Liver (tissue), 9 donors: Measurements from ENCODE around the gene TBC1D21. TPM values are rescaled to one million over a fixed set of nuclear protein-coding genes. Genes with fewer than 3 reads are reported as not detected.

Experiments
- DNase-seq: peaks from one replicate; pipeline ENCODE4 v3.0.0-alpha.2; 2017; ENCODE audit warnings: low spot score
- H3K27ac ChIP-seq, 2 donors: one replicate each; pipeline ENCODE4 v1.7.0; 2013; ENCODE audit warnings: inconsistent platforms in 2 of 2, low read length in 2 of 2, control low read depth in 1 of 2, low read depth in 1 of 2, mild to moderate bottlenecking in 1 of 2
- H3K27me3 ChIP-seq, 4 donors: one replicate each; pipeline versions ENCODE4 v1.6.1 to v1.7.0; 2013; ENCODE audit warnings: low read length in 3 of 4, inconsistent platforms in 1 of 4, mild to moderate bottlenecking in 1 of 4, moderate library complexity in 1 of 4; ENCODE audit not compliant: control insufficient read depth in 4 of 4, insufficient read depth in 4 of 4
- H3K36me3 ChIP-seq, 4 donors: one replicate each; pipeline versions ENCODE4 v1.6.1 to v1.7.0; 2013; ENCODE audit warnings: low read length in 3 of 4, mild to moderate bottlenecking in 3 of 4, low read depth in 1 of 4, moderate library complexity in 1 of 4; ENCODE audit not compliant: control insufficient read depth in 4 of 4, insufficient read depth in 3 of 4
- H3K4me1 ChIP-seq, 4 donors: one replicate each; pipeline versions ENCODE4 v1.6.1 to v1.7.0; 2013; ENCODE audit warnings: low read length in 3 of 4, mild to moderate bottlenecking in 3 of 4, moderate library complexity in 1 of 4; ENCODE audit not compliant: control insufficient read depth in 4 of 4, insufficient read depth in 4 of 4
- H3K4me3 ChIP-seq, 3 donors: one replicate each; pipeline versions ENCODE4 v1.6.1 to v1.7.0; 2013; ENCODE audit warnings: low read length in 3 of 3, control low read depth in 1 of 3, low read depth in 1 of 3, mild to moderate bottlenecking in 1 of 3
- H3K9ac ChIP-seq, 2 donors: one replicate each; pipeline ENCODE4 v1.7.0; 2013; ENCODE audit warnings: low read length in 2 of 2, mild to moderate bottlenecking in 2 of 2, moderate library complexity in 2 of 2, control low read depth in 1 of 2, low read depth in 1 of 2
- H3K9me3 ChIP-seq, 4 donors: one replicate each; pipeline versions ENCODE4 v1.6.1 to v1.7.0; 2013; ENCODE audit warnings: low read length in 3 of 4; ENCODE audit not compliant: control insufficient read depth in 4 of 4
- ATF3 ChIP-seq: IDR thresholded peaks from 2 replicates; pipeline ENCODE4 v1.6.1; 2016; ENCODE audit warnings: antibody characterized with exemption
- EGR1 ChIP-seq, 2 donors: IDR thresholded peaks; 2 replicates each; pipeline ENCODE4 v1.6.1; 2016 to 2018; ENCODE audit warnings: antibody characterized with exemption in 2 of 2, low read depth in 2 of 2
- FOXA2 ChIP-seq: IDR thresholded peaks from 2 replicates; pipeline ENCODE4 v1.6.1; 2016; ENCODE audit warnings: antibody characterized with exemption
- GABPA ChIP-seq, 2 donors: IDR thresholded peaks in 1 of 2; conservative IDR thresholded peaks in 1 of 2; 2 replicates each; pipeline ENCODE4 v1.6.1; 2016; ENCODE audit warnings: antibody characterized with exemption in 2 of 2, mild to moderate bottlenecking in 1 of 2, moderate library complexity in 1 of 2
- HNF4A ChIP-seq, 2 donors: conservative IDR thresholded peaks; 2 replicates each; pipeline ENCODE4 v1.6.1; 2016; ENCODE audit warnings: antibody characterized with exemption in 2 of 2, mild to moderate bottlenecking in 2 of 2
- JUND ChIP-seq, 2 donors: IDR thresholded peaks; 2 replicates each; pipeline ENCODE4 v1.6.1; 2016; ENCODE audit warnings: antibody characterized with exemption in 2 of 2
- NR2F2 ChIP-seq: IDR thresholded peaks from 2 replicates; pipeline ENCODE4 v1.6.1; 2016; ENCODE audit warnings: antibody characterized with exemption
- RAD21 ChIP-seq, 2 donors: IDR thresholded peaks; 2 replicates each; pipeline ENCODE4 v1.6.1; 2016; ENCODE audit warnings: antibody characterized with exemption in 2 of 2, mild to moderate bottlenecking in 2 of 2
- RXRA ChIP-seq, 2 donors: IDR thresholded peaks; 2 replicates each; pipeline ENCODE4 v1.6.1; 2017 to 2018; ENCODE audit warnings: antibody characterized with exemption in 2 of 2, mild to moderate bottlenecking in 1 of 2
- SP1 ChIP-seq: IDR thresholded peaks from 2 replicates; pipeline ENCODE4 v1.6.1; 2018; ENCODE audit warnings: antibody characterized with exemption, mild to moderate bottlenecking
- TAF1 ChIP-seq: conservative IDR thresholded peaks from 2 replicates; pipeline ENCODE4 v1.6.1; 2016; ENCODE audit warnings: antibody characterized with exemption, mild to moderate bottlenecking
- WGBS: extraction: QIAGEN DNeasy Blood & Tissue Kit; methylation state at CpG from one replicate; pipeline ENCODE4 v1.1.7; 2013; 5-methylcytosine and 5-hydroxymethylcytosine counted together
- polyA plus RNA-seq, 2 donors: library from polyadenylated mRNA; stranded (reverse) in 1 of 2; unstranded in 1 of 2; fragments of 200-250 nt in 1 of 2; fragments of >200 nt in 1 of 2; fragmentation: Nextera tagmentation in 1 of 2; extraction: Ambion mirVana in 1 of 2; gene quantifications; one replicate each; pipeline versions ENCODE4 v1.2.1 to v1.2.3, GENCODE V29; 2013 to 2015
- total RNA-seq, 2 donors: library from RNA; depleted of rRNA; stranded (reverse); fragments of >200 nt; gene quantifications; one replicate each; pipeline ENCODE4 v1.2.3, GENCODE V29; 2014
- TF ChIP-seq, protein P1 (sequence below): IDR thresholded peaks from 2 replicates; pipeline ENCODE4 v1.6.1; 2016; ENCODE audit warnings: antibody characterized with exemption
- TF ChIP-seq, protein P2 (sequence below): IDR thresholded peaks from 2 replicates; pipeline ENCODE4 v1.6.1; 2016; ENCODE audit warnings: antibody characterized with exemption, mild to moderate bottlenecking
- TF ChIP-seq, protein P3 (sequence below): IDR thresholded peaks from 2 replicates; pipeline ENCODE4 v1.6.1; 2016; ENCODE audit warnings: antibody characterized with exemption
- donor health status: healthy.
- donor health status: healthy.
- donor health status: healthy.
- donor health status: healthy.
- donor health status: healthy.

Gene TBC1D21
- total and polyA plus RNA-seq, 4 donors = not detected

- Histone ChIP-seq H3K9ac (no peak overlapping the region), H3K36me3 (no peaks in the 10 kb centered on the region), H3K27ac (peak overlapping the region in 1 of 2 donors; percentile 32), H3K9me3 (no peaks in the 10 kb centered on the region), H3K27me3 (peaks cover 0 to 11% (median 4%) of the 10 kb centered on the region in 4 donors), H3K4me3 (peak overlapping the region in 1 of 3 donors; percentile 47), H3K4me1 (peaks cover 2 to 13% (median 6%) of the 10 kb centered on the region in 4 donors)
- DNase-seq = no peak
- 3% methylated on average over 65 of the region's 65 CpGs for WGBS
- TF ChIP-seq EGR1 (IDR thresholded peaks at IDR 0.05; ENCODE audit: low read depth in 2 of 2) (no peak), RAD21 (IDR thresholded peaks at IDR 0.05) (no peak), JUND (IDR thresholded peaks at IDR 0.05) (no peak)
- TF ChIP-seq, protein P1, sequence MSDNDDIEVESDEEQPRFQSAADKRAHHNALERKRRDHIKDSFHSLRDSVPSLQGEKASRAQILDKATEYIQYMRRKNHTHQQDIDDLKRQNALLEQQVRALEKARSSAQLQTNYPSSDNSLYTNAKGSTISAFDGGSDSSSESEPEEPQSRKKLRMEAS = no peak
Observed at GRCh38 chr15:73927003-73927475, 53.7 kb downstream of the TBC1D21 start.

DNA sequence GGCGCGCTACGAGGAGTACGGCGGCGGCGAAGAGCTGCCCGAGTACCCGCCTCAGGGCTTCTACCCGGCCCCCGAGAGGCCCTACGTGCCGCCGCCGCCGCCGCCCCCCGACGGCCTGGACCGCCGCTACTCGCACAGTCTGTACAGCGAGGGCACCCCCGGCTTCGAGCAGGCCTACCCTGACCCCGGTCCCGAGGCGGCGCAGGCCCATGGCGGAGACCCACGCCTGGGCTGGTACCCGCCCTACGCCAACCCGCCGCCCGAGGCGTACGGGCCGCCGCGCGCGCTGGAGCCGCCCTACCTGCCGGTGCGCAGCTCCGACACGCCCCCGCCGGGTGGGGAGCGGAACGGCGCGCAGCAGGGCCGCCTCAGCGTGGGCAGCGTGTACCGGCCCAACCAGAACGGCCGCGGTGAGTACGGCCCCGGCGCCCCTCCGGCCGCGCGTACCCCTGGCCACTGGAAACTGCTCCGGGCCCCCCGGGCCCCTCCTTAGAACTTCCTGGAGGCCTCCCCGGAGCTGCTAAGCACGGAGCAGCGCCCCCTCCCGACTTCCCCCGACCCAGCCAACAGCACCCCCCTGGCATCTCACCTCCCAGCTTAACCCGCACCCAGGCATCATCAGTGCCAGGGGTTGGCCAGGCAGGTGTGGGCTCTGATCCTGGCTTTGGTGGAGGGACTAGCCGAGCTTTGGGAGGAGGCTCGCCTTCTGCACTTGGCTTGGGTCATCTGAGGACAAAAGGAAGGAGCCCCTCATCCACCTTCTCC, 54.3 kb downstream of the TBC1D21 start:
- Histone ChIP-seq H3K27ac (peak overlapping the region in 1 of 2 donors; percentile 32), H3K9ac (no peak overlapping the region), H3K36me3 (no peaks in the 10 kb centered on the region), H3K9me3 (no peaks in the 10 kb centered on the region), H3K27me3 (peaks cover 0 to 9% (median 4%) of the 10 kb centered on the region in 4 donors), H3K4me3 (peak overlapping the region in 1 of 3 donors; percentile 47), H3K4me1 (peaks cover 2 to 13% (median 6%) of the 10 kb centered on the region in 4 donors)
- no peak for DNase-seq
- WGBS = 3% methylated on average over 78 of the region's 78 CpGs
- TF ChIP-seq HNF4A (conservative IDR thresholded peaks at IDR 0.05) (no peak), TAF1 (no peak), ATF3 (no peak), JUND (IDR thresholded peaks at IDR 0.05) (no peak), FOXA2 (no peak), RXRA (IDR thresholded peaks at IDR 0.05) (no peak), NR2F2 (no peak), GABPA (IDR thresholded peaks at IDR 0.05 in 1 of 2, conservative IDR thresholded peaks at IDR 0.05 in 1 of 2) (no peak), SP1 (no peak)
- TF ChIP-seq, protein P1 = no peak
- TF ChIP-seq, protein P2, sequence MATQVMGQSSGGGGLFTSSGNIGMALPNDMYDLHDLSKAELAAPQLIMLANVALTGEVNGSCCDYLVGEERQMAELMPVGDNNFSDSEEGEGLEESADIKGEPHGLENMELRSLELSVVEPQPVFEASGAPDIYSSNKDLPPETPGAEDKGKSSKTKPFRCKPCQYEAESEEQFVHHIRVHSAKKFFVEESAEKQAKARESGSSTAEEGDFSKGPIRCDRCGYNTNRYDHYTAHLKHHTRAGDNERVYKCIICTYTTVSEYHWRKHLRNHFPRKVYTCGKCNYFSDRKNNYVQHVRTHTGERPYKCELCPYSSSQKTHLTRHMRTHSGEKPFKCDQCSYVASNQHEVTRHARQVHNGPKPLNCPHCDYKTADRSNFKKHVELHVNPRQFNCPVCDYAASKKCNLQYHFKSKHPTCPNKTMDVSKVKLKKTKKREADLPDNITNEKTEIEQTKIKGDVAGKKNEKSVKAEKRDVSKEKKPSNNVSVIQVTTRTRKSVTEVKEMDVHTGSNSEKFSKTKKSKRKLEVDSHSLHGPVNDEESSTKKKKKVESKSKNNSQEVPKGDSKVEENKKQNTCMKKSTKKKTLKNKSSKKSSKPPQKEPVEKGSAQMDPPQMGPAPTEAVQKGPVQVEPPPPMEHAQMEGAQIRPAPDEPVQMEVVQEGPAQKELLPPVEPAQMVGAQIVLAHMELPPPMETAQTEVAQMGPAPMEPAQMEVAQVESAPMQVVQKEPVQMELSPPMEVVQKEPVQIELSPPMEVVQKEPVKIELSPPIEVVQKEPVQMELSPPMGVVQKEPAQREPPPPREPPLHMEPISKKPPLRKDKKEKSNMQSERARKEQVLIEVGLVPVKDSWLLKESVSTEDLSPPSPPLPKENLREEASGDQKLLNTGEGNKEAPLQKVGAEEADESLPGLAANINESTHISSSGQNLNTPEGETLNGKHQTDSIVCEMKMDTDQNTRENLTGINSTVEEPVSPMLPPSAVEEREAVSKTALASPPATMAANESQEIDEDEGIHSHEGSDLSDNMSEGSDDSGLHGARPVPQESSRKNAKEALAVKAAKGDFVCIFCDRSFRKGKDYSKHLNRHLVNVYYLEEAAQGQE = no peak
- TF ChIP-seq, protein P3, sequence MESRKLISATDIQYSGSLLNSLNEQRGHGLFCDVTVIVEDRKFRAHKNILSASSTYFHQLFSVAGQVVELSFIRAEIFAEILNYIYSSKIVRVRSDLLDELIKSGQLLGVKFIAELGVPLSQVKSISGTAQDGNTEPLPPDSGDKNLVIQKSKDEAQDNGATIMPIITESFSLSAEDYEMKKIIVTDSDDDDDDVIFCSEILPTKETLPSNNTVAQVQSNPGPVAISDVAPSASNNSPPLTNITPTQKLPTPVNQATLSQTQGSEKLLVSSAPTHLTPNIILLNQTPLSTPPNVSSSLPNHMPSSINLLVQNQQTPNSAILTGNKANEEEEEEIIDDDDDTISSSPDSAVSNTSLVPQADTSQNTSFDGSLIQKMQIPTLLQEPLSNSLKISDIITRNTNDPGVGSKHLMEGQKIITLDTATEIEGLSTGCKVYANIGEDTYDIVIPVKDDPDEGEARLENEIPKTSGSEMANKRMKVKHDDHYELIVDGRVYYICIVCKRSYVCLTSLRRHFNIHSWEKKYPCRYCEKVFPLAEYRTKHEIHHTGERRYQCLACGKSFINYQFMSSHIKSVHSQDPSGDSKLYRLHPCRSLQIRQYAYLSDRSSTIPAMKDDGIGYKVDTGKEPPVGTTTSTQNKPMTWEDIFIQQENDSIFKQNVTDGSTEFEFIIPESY = no peak
